SK-N-MC (cell line): ENCODE data around the gene ATG12.

Experiments used
- EZH2 ChIP-seq: fragments of 200-600 bp; sonication (generic); IDR thresholded peaks from one replicate; pipeline ENCODE4 v1.6.1; 2017; ENCODE audit warnings: antibody characterized with exemption
- POLR2AphosphoS5 ChIP-seq: IDR thresholded peaks from 2 replicates; pipeline ENCODE4 v1.6.1; 2012; ENCODE audit warnings: mild to moderate bottlenecking, low read depth, low read length, borderline replicate concordance

- TF ChIP-seq POLR2AphosphoS5 (no peak), EZH2 (no peak)
Observed at GRCh38 chr5:115787426-115787825, 53.9 kb downstream of the ATG12 start.
